ENCODE data around the gene BMP6. TPM values are rescaled to one million over a fixed set of nuclear protein-coding genes. Genes with fewer than 3 reads are reported as not detected.

Gene BMP6
- total RNA-seq, 1 donor from 2014 or later: not detected

GRCh38 chr6:7879043-7879442 is 153.1 kb downstream of the BMP6 start:
- no peak overlapping the region for H3K4me3 Mint-ChIP-seq (ENCODE audit: unreplicated experiment)
- no peaks in the 10 kb centered on the region for H3K4me1 Mint-ChIP-seq (ENCODE audit: unreplicated experiment)
- H3K27ac Mint-ChIP-seq (ENCODE audit: unreplicated experiment): no peak overlapping the region
- no peak for DNase-seq (ENCODE audit: extremely low spot score, unreplicated experiment)
- no peaks in the 10 kb centered on the region for H3K9me3 Mint-ChIP-seq (ENCODE audit: unreplicated experiment)
- no peaks in the 10 kb centered on the region for H3K27me3 Mint-ChIP-seq (ENCODE audit: unreplicated experiment)
- no peak for TF ChIP-seq CTCF (IDR thresholded peaks at IDR 0.05)
- peaks cover 24% of the 10 kb centered on the region for H3K36me3 Mint-ChIP-seq (ENCODE audit: unreplicated experiment)

- no peaks in the 10 kb centered on the region for H3K27me3 Mint-ChIP-seq (ENCODE audit: unreplicated experiment)
- H3K9me3 Mint-ChIP-seq (ENCODE audit: unreplicated experiment): no peaks in the 10 kb centered on the region
- no peak for TF ChIP-seq CTCF (IDR thresholded peaks at IDR 0.05)
- H3K27ac Mint-ChIP-seq (ENCODE audit: unreplicated experiment): no peak overlapping the region
- no peak overlapping the region for H3K4me3 Mint-ChIP-seq (ENCODE audit: unreplicated experiment)
- no peaks in the 10 kb centered on the region for H3K4me1 Mint-ChIP-seq (ENCODE audit: unreplicated experiment)
- DNase-seq (ENCODE audit: extremely low spot score, unreplicated experiment): no peak
- peaks cover 29% of the 10 kb centered on the region for H3K36me3 Mint-ChIP-seq (ENCODE audit: unreplicated experiment)
Observed at GRCh38 chr6:7879579-7879978, 153.7 kb downstream of the BMP6 start.

GRCh38 chr6:7879980-7880717 is 154.2 kb downstream of the BMP6 start:
- H3K4me1 Mint-ChIP-seq (ENCODE audit: unreplicated experiment): no peaks in the 10 kb centered on the region
- H3K36me3 Mint-ChIP-seq (ENCODE audit: unreplicated experiment): peaks cover 35% of the 10 kb centered on the region
- H3K9me3 Mint-ChIP-seq (ENCODE audit: unreplicated experiment): no peaks in the 10 kb centered on the region
- no peak overlapping the region for H3K4me3 Mint-ChIP-seq (ENCODE audit: unreplicated experiment)
- DNase-seq (ENCODE audit: extremely low spot score, unreplicated experiment): no peak
- H3K27me3 Mint-ChIP-seq (ENCODE audit: unreplicated experiment): no peaks in the 10 kb centered on the region
- TF ChIP-seq CTCF (IDR thresholded peaks at IDR 0.05): no peak
- H3K27ac Mint-ChIP-seq (ENCODE audit: unreplicated experiment): no peak overlapping the region

- Mint-ChIP-seq H3K9me3 (ENCODE audit: unreplicated experiment) (no peaks in the 10 kb centered on the region), H3K27me3 (ENCODE audit: unreplicated experiment) (no peaks in the 10 kb centered on the region), H3K36me3 (ENCODE audit: unreplicated experiment) (peaks cover 38% of the 10 kb centered on the region), H3K4me3 (ENCODE audit: unreplicated experiment) (no peak overlapping the region), H3K4me1 (ENCODE audit: unreplicated experiment) (no peaks in the 10 kb centered on the region), H3K27ac (ENCODE audit: unreplicated experiment) (no peak overlapping the region)
- TF ChIP-seq CTCF (IDR thresholded peaks at IDR 0.05): no peak
- no peak for DNase-seq (ENCODE audit: extremely low spot score, unreplicated experiment)
Observed at GRCh38 chr6:7880718-7881107, 154.8 kb downstream of the BMP6 start.

- Mint-ChIP-seq H3K4me3 (ENCODE audit: unreplicated experiment) (no peak overlapping the region), H3K27me3 (ENCODE audit: unreplicated experiment) (no peaks in the 10 kb centered on the region), H3K4me1 (ENCODE audit: unreplicated experiment) (no peaks in the 10 kb centered on the region), H3K36me3 (ENCODE audit: unreplicated experiment) (peaks cover 43% of the 10 kb centered on the region), H3K27ac (ENCODE audit: unreplicated experiment) (no peak overlapping the region), H3K9me3 (ENCODE audit: unreplicated experiment) (no peaks in the 10 kb centered on the region)
- no peak for TF ChIP-seq CTCF (IDR thresholded peaks at IDR 0.05)
- DNase-seq (ENCODE audit: extremely low spot score, unreplicated experiment): no peak
Observed at GRCh38 chr6:7881765-7882500, 156.0 kb downstream of the BMP6 start.
